H1 (cell line): ENCODE data around the gene MYO18A. TPM values are rescaled to one million over a fixed set of nuclear protein-coding genes. Genes with fewer than 3 reads are reported as not detected.

ENCODE experiments used
- CREB1 ChIP-seq: IDR thresholded peaks from 2 replicates; pipeline ENCODE4 v1.6.1; 2012; ENCODE audit warnings: inconsistent platforms
- JUND ChIP-seq: IDR thresholded peaks from 2 replicates; pipeline ENCODE4 v1.6.1; 2011; ENCODE audit warnings: mild to moderate bottlenecking, improper control_type of control experiment, low read length
- SIN3A ChIP-seq, 2 experiments: IDR thresholded peaks in 1 of 2; conservative IDR thresholded peaks in 1 of 2; 2 replicates each; pipeline ENCODE4 v1.6.1; 2011 to 2012; ENCODE audit warnings: low read length in 2 of 2, improper control_type of control experiment in 1 of 2, low read depth in 1 of 2, mild to moderate bottlenecking in 1 of 2
- SIX5 ChIP-seq: IDR thresholded peaks from 2 replicates; pipeline ENCODE4 v1.6.1; 2011; ENCODE audit warnings: mild to moderate bottlenecking, low read depth, low read length
- SP4 ChIP-seq: IDR thresholded peaks from 2 replicates; pipeline ENCODE4 v1.6.1; 2012; ENCODE audit warnings: low read length, inconsistent platforms
- TAF7 ChIP-seq: optimal IDR thresholded peaks from 2 replicates; pipeline ENCODE3; 2011; ENCODE audit warnings: low read depth, mild to moderate bottlenecking, inconsistent platforms, low read length, moderate library complexity, borderline replicate concordance
- YY1 ChIP-seq: IDR thresholded peaks from 2 replicates; pipeline ENCODE4 v1.6.1; 2011; ENCODE audit warnings: low read depth, mild to moderate bottlenecking, low read length
- polyA plus RNA-seq, 7 experiments: library from polyadenylated mRNA; depleted of rRNA in 3 of 7; stranded (reverse) in 5 of 7; unstranded in 2 of 7; fragments of >200 nt in 5 of 7; fragments of 200-250 nt in 2 of 7; gene quantifications; 1 replicate in 5 of 7; 2 replicates in 1 of 7; 4 replicates in 1 of 7; pipeline versions ENCODE4 v1.2.1 to v1.2.3, GENCODE V29; 2011 to 2013; ENCODE audit warnings: missing spikeins in 2 of 7, mixed read lengths in 2 of 7
- total RNA-seq: library from RNA; stranded (reverse); fragmentation: NEBNext Ultra II Directional; extraction: Animal tissue kit (Norgen Biotek cat#: 25700); gene quantifications from 2 replicates; pipeline ENCODE4 v1.2.1, GENCODE V29; 2021

The MYO18A gene
- total and polyA plus RNA-seq, 2 of the 8 experiments (the other 6 are each of a cell fraction or from before 2014, with no cell fraction given) = 7.6 to 43.8 TPM

GRCh38 chr17:29116804-29117753, 63.1 kb downstream of the MYO18A start (continued):
- no peak for TF ChIP-seq CREB1
- no peak for TF ChIP-seq JUND
- TF ChIP-seq SP4 = no peak
- TF ChIP-seq TAF7 = peak; percentile 18
- TF ChIP-seq SIN3A (conservative IDR thresholded peaks at IDR 0.05 in 1 of 2, IDR thresholded peaks at IDR 0.05 in 1 of 2; ENCODE audit: low read depth in 1 of 2, low read length in 2 of 2) = peak in 1 of 2 experiments; percentile 57; a peak in 1 of 4 replicates
- TF ChIP-seq SIX5 = no peak
- no peak for TF ChIP-seq YY1
